Measurements from ENCODE around the gene FRMPD3. TPM values are rescaled to one million over a fixed set of nuclear protein-coding genes. Genes with fewer than 3 reads are reported as not detected.

Gene FRMPD3
- total RNA-seq = not detected

DNA sequence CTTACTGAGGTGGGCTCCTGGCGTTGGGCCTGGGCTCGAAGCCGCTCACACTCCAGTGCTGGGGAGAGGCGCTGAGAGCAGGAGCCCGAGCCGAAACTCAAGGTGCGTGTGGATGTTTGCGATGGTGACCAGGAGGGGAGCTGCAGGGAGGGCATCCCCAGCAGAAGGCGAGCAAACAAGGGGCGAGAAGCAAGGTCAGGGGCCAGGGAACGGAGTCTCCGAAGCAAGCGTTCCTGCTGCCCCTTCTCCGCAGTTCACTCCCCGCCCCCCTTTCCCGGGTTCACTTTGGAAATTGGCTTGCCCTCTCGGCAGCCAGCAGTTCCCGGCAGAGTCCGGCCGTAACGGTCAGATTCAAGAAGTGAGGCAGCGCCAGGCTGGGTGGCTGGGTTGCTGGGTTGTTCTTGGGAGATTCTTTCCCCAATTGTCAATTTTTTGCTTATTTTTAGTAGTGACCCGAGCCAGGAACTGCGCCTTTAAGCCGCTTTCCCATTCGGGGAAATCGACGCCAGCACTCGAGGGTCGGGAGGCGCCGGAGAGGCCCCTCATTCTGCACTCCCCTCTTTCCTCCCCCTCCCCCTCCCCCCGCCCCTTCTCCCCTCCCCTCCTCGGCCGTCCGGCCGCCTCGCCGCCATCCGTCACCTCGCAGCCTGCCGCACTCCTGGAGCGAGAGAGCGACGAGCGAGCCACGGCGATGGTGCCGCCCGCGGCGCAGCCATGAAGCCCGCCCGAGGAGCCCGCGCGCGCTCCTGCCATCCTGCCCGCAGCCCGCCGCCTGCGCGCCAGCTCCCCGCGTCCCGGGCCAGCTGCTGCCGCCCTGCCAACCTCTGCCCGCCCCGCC is at the start of gene FRMPD3:
Gene FRMPD3, plus strand, starts transcription at position 655 of the 838 bp plus-strand sequence. CDS start 76,937 bp downstream, outside the sequence.
- ATAC-seq (replicated peaks) = no peak
- Mint-ChIP-seq H3K27me3 (peaks cover 42% of the 10 kb centered on the region), H3K27ac (no peak within 1 kb of the TSS), H3K9me3 (no peaks in the 10 kb centered on the region), H3K4me3 (peak within 1 kb of the TSS; percentile 55), H3K4me1 (peaks cover 6% of the 10 kb centered on the region), H3K36me3 (ENCODE audit: low read depth) (no peaks in the 10 kb centered on the region)

DNA sequence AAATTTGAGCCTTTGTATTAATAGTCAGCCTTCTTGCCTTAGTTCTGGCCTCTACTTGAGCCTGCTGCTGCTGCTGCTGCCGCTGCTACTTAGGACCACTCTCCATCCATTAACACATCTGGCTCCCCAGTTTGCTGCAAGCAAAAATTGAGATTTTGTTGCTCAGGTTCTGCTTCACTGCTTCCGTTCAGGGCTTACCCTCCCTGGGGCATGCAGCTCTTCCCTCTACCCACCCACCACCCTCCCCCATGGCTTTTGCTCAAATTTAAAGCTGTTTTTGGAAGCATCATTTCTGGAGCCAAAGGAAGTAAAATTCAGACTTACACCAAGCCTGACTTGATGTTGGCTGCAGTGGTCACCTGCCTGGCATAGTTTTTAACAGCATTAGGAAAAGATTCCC is 28.9 kb upstream of the FRMPD3 start:
- Mint-ChIP-seq H3K27ac (no peak overlapping the region), H3K27me3 (peaks cover 9% of the 10 kb centered on the region), H3K9me3 (no peaks in the 10 kb centered on the region), H3K36me3 (ENCODE audit: low read depth) (no peaks in the 10 kb centered on the region), H3K4me1 (no peaks in the 10 kb centered on the region), H3K4me3 (no peak overlapping the region)
- no peak for ATAC-seq (replicated peaks)

DNA sequence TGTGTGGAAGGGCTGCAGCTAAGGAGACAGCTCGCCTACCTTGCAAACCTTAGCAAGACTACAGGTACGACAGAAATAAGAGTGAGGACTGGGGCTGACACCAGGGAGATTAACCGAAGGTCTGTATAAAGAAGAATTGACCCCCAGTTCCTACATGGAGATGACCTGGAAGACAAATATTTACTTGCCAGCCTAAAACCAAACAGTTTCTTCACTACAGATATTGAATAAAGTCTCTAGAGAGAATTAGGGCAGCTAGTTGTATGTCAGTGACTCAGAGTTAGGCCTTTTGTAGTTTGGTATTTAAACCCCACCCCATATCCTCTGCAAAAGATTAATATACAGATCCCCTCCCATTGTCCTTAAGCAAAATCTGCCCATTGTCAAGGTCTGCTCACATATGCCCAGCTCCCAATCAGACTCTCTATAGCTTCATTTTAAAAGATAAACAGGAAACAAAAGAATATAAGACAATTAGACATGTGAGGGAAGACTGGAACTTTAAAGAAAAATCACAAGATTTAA is 28.1 kb upstream of the FRMPD3 start:
- no peak overlapping the region for H3K27ac Mint-ChIP-seq
- H3K9me3 Mint-ChIP-seq = no peaks in the 10 kb centered on the region
- H3K36me3 Mint-ChIP-seq (ENCODE audit: low read depth) = no peaks in the 10 kb centered on the region
- no peak overlapping the region for H3K4me3 Mint-ChIP-seq
- H3K27me3 Mint-ChIP-seq = peaks cover 6% of the 10 kb centered on the region
- no peaks in the 10 kb centered on the region for H3K4me1 Mint-ChIP-seq
- no peak for ATAC-seq (replicated peaks)

DNA sequence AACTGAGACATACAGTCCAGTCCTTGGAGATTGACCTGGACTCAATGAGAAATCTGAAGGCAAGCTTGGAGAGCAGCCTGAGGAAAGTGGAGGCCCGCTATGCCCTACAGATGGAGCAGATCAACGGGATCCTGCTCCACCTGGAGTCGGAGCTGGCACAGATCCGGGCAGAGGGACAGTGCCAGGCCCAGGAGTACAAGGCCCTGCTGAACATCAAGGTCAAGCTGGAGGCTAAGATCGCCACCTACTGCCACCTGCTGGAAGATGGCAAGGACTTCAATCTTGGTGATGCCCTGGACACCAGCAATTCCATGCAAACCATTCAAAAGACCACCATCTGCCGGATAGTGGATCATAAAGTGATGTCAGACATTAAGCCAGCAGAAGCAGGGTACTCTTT is 20.4 kb upstream of the FRMPD3 start:
- Mint-ChIP-seq H3K36me3 (ENCODE audit: low read depth) (no peaks in the 10 kb centered on the region), H3K9me3 (no peaks in the 10 kb centered on the region), H3K4me1 (no peaks in the 10 kb centered on the region), H3K27ac (no peak overlapping the region), H3K27me3 (peaks cover 5% of the 10 kb centered on the region), H3K4me3 (no peak overlapping the region)
- ATAC-seq (replicated peaks) = no peak

DNA sequence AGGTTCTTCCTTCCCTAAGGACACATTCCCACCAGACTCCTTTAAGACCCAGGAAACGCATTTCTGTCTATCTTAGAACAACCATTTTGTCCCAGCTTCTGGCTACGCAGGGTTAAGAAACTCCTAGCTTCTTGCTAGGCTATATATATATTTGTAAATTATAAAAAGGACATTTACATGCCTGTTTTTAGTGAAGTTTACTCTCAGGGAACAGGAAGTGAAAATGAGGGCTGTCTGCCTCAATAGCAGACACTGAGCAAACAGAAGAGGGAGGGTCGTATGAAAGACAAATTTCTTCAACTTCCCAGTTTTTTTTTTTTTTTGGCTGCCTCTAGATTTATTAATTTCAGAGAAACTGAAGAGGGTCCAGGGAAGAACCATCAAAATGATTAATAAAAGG is 9.3 kb upstream of the FRMPD3 start:
- Mint-ChIP-seq H3K27me3 (peaks cover 7% of the 10 kb centered on the region), H3K4me3 (no peak overlapping the region), H3K9me3 (no peaks in the 10 kb centered on the region), H3K36me3 (ENCODE audit: low read depth) (no peaks in the 10 kb centered on the region), H3K4me1 (no peaks in the 10 kb centered on the region), H3K27ac (no peak overlapping the region)
- ATAC-seq (replicated peaks) = no peak

DNA sequence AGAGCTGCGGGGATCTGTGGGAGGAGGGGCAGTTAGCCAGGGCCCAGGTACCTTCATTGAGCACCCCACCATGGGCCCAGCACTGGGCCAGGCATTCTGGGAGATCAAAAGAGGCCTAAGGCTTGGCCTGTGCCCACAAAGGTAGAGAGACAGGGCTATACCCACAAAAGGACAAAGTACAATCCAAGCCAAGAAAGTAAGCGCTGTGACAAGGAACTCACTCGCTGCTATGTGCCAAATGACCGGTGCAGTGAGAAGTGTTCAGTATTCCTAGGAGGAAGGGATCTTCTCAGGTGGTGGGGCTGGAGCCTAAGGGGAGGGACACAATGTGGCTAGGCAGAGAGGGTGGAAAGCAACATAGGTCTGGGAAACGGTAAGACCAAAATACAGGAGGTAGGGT is 8.8 kb upstream of the FRMPD3 start:
- no peak for ATAC-seq (replicated peaks)
- H3K9me3 Mint-ChIP-seq = no peaks in the 10 kb centered on the region
- H3K27me3 Mint-ChIP-seq = peaks cover 9% of the 10 kb centered on the region
- no peak overlapping the region for H3K27ac Mint-ChIP-seq
- no peak overlapping the region for H3K4me3 Mint-ChIP-seq
- H3K36me3 Mint-ChIP-seq (ENCODE audit: low read depth) = no peaks in the 10 kb centered on the region
- no peaks in the 10 kb centered on the region for H3K4me1 Mint-ChIP-seq

DNA sequence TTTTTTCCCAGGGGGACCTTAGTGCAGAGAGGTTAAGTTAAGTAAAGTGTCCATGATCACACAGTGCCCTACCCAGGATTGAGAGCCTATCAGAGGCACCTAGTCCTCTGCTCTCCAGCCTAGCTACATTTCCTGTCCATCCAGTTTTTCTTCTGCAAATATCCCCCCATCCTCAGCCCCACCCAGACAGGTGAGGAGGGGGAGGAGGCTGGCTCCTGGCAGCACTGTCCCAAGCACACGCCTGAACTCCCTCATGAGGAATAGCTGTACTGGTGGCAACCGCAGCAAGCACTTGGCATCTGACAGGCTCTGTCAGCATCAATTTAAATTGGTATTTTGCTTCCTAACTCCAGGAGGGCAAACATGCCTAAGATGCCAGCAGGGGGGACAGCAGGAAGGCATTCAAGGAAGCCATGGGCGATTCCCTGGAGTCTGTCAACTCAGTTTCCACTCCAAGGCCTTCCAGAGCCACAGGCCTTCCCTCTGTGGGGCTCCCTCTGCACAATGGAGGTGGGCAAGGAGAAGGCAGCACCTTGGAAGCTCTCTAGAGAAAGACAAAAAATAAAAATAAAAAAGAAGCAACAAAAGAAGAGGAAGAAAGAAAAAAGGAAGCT is 6.4 kb upstream of the FRMPD3 start:
- no peak for ATAC-seq (replicated peaks)
- H3K4me1 Mint-ChIP-seq = no peaks in the 10 kb centered on the region
- H3K9me3 Mint-ChIP-seq = no peaks in the 10 kb centered on the region
- H3K27me3 Mint-ChIP-seq = peaks cover 12% of the 10 kb centered on the region
- no peak overlapping the region for H3K27ac Mint-ChIP-seq
- no peaks in the 10 kb centered on the region for H3K36me3 Mint-ChIP-seq (ENCODE audit: low read depth)
- H3K4me3 Mint-ChIP-seq = no peak overlapping the region

DNA sequence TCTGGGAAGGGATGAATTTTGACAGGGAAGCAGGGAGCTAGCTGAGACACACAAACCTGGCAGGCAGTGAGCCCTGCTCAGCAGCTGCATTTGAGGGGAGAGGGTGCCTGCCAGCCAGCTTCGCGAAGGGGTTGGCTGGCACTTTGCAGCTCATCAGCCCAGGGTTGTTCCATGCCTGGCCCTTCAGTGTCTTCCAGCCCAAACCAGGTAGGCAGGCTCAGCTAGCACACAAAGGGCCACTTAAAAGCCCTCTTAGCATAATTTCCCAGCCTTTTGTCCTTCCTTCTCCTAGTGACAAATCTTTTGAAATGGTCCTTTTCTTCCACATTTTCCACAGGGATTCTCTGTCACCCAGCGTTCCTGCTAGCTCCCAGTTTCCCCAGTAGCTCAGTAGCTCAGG is 4.3 kb upstream of the FRMPD3 start:
- Mint-ChIP-seq H3K36me3 (ENCODE audit: low read depth) (no peaks in the 10 kb centered on the region), H3K9me3 (no peaks in the 10 kb centered on the region), H3K27me3 (peaks cover 19% of the 10 kb centered on the region), H3K27ac (no peak overlapping the region), H3K4me1 (no peaks in the 10 kb centered on the region), H3K4me3 (no peak overlapping the region)
- ATAC-seq (replicated peaks) = no peak

DNA sequence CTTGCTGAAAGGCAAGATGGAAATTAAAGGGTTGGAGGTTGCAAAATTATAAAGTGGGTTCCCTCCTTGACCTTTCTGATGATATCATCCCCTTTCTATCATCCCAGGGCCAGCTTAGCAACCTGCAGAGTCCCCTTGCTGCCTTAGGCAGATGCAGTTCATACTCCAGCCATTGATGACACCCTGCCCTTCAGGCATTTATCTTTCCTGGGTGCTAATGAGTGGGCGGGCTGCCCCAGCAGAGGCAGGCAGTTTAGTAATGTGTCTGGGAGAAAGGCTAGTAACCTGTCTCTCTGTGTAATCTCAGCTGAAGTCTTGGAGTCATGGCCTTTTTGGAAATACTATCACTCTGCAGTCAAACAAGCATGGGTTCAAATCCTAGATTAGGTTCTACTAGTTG is 3.8 kb upstream of the FRMPD3 start:
- Mint-ChIP-seq H3K4me3 (no peak overlapping the region), H3K36me3 (ENCODE audit: low read depth) (no peaks in the 10 kb centered on the region), H3K27ac (no peak overlapping the region), H3K27me3 (peaks cover 23% of the 10 kb centered on the region), H3K9me3 (no peaks in the 10 kb centered on the region), H3K4me1 (peaks cover 3% of the 10 kb centered on the region)
- ATAC-seq (replicated peaks) = no peak

DNA sequence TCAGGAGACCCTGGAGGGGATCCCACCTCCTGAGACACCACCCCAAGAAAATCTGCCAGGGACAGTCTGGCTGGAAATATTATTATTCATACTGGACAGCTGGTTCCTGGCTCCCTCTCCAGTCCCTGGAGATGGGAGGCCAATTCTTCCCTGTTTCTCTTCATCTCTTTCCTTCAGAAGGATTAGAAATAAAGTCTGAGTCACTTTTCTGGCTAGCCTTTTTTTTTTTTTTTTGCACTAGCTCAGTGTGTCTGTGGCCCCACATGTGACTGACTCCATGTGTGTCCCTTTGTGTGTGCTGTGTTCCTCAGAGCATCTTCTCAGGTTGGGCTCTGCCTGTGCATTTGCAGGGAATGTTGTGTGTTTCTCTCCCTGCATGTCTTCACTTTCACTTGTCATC is 1.8 kb upstream of the FRMPD3 start:
- no peaks in the 10 kb centered on the region for H3K9me3 Mint-ChIP-seq
- H3K27me3 Mint-ChIP-seq = peaks cover 37% of the 10 kb centered on the region

DNA sequence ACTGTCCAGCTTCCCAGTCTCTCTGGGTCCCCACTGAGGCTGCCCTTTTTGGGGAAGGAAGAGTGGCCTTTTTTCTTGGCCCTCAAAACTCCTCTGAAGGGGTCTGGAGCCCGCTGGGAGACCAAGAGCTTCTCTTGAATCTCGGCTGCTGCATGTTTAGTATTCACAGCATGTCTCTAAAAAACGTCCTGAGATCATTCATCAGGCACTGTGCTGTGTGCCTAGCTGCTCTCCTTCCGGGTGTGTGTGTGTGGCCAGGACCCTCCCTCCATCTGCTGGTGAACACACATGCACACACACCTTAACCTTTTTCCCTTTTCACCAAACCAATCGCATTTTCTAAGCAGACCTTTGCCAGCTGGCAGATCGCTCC is 841 bp upstream of the FRMPD3 start:
- H3K27ac Mint-ChIP-seq = no peak overlapping the region
- H3K36me3 Mint-ChIP-seq (ENCODE audit: low read depth) = no peaks in the 10 kb centered on the region
- peaks cover 42% of the 10 kb centered on the region for H3K27me3 Mint-ChIP-seq
- H3K4me1 Mint-ChIP-seq = peaks cover 6% of the 10 kb centered on the region
- H3K9me3 Mint-ChIP-seq = no peaks in the 10 kb centered on the region
- ATAC-seq (replicated peaks) = no peak
- peak overlapping the region; percentile 46 for H3K4me3 Mint-ChIP-seq

More for the DNA sequence above, 1.8 kb upstream of the FRMPD3 start:
- ATAC-seq (replicated peaks) = no peak
- Mint-ChIP-seq H3K36me3 (ENCODE audit: low read depth) (no peaks in the 10 kb centered on the region), H3K4me3 (no peak overlapping the region), H3K4me1 (peaks cover 6% of the 10 kb centered on the region), H3K27ac (no peak overlapping the region)

DNA sequence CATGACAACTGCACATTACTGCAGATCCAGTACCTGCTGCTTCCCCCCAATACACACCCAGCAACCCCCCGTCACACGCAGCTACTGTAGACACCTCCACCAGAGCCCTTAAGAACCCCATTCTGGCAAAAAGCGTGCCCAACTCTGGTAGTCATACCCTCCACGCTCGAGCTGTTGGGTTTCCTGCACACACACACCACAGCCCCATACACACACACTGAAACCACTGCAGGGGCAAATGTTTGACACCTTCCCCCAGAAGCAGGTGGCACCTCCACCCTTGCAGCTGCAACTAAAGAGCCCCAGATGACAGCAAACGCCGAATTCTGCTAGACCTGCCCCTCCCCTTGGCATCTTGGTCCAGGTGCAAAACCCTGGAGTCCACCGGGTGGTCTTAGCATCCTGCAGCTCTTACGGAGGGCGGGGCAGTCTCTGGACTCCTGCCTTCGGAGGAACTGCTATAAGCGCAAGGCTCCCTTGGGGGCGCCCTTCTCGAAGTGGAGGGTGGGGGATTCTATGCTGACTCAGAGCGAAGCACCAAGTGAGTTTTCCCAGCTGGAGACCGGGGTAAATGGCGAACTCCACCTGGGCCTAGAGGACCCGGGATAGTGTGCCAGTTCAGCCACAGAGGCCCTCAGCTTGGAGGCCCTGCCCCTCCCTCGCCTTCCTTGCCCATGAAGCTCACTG is 1.5 kb downstream of the FRMPD3 start:
- Mint-ChIP-seq H3K9me3 (no peaks in the 10 kb centered on the region), H3K36me3 (ENCODE audit: low read depth) (no peaks in the 10 kb centered on the region), H3K4me1 (peaks cover 6% of the 10 kb centered on the region), H3K27ac (no peak overlapping the region), H3K27me3 (peaks cover 36% of the 10 kb centered on the region), H3K4me3 (peak overlapping the region; percentile 55)
- ATAC-seq (replicated peaks) = no peak

DNA sequence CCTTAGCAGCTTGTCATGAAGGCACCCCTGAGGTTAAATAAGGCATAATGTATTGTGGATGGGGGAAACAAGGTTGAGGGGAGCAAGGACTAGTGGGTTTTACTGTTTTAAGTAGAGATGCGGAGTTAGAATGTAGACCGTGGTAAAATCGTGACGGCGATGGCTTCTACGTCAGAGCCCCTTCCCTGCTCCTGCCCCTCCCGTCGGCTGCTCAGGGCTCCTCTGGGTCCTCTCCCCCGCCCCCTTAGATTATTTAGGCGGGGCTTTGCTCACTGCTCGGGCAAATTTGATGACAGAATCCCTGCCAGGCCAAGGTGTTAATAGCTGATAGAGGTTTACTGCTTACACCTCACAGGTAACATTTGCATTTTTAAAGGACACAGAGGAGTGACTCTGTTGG is 2.3 kb downstream of the FRMPD3 start:
- Mint-ChIP-seq H3K27me3 (peaks cover 40% of the 10 kb centered on the region), H3K4me3 (peak overlapping the region; percentile 55), H3K27ac (no peak overlapping the region), H3K9me3 (no peaks in the 10 kb centered on the region), H3K4me1 (peaks cover 6% of the 10 kb centered on the region), H3K36me3 (ENCODE audit: low read depth) (no peaks in the 10 kb centered on the region)
- no peak for ATAC-seq (replicated peaks)

DNA sequence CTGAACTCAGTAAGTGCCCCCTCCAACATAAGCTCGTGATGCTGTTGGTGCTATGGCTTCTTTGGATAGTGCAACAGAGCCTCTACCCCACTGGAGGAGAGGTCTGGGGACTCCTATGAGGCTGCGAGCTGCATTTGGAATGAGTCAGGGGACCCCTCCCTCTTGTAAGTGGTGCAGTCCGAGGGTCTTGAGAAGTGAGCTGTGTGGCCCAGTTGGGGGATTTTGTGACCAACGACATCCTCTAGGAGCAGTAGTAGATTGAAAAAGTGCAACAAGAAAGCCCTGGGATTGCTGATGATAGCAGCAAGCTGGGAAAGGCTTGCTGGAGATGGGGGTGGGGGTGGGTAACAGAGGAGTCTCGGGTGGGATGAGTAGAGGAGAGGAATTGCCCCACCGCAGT is 3.1 kb downstream of the FRMPD3 start:
- Mint-ChIP-seq H3K4me3 (no peak overlapping the region), H3K27me3 (peaks cover 43% of the 10 kb centered on the region), H3K4me1 (peaks cover 6% of the 10 kb centered on the region), H3K9me3 (no peaks in the 10 kb centered on the region), H3K27ac (no peak overlapping the region), H3K36me3 (ENCODE audit: low read depth) (no peaks in the 10 kb centered on the region)
- ATAC-seq (replicated peaks) = no peak

DNA sequence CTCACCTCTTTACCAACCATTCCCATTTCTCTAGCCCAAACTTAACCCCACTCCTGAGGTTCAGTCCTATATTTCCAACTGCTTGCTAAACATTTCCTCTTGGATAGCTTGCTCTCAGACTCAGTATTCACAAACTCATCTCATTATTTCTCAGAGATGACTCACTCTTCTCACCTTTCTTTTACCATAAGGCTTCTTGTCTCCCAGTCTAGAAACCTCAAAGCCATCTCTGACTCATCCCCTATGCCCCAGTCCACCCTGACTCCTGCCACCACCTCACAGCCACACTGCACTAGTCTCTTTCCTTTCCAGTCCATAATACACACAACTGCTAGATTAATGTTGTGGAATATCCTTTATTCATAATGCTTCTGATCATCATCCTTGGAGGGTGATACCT is 4.8 kb downstream of the FRMPD3 start:
- Mint-ChIP-seq H3K4me1 (peaks cover 6% of the 10 kb centered on the region), H3K36me3 (ENCODE audit: low read depth) (no peaks in the 10 kb centered on the region), H3K9me3 (no peaks in the 10 kb centered on the region), H3K27me3 (peaks cover 36% of the 10 kb centered on the region), H3K27ac (no peak overlapping the region), H3K4me3 (no peak overlapping the region)
- peak; percentile 99 for ATAC-seq (replicated peaks)
